ENCODE measurements around the gene PYY.
"Not testable (repeated sequence)": the region's sequence is repeated elsewhere in the genome, so short reads cannot be mapped to it uniquely, and the experiment has no call there.

PYY gene

DNA sequence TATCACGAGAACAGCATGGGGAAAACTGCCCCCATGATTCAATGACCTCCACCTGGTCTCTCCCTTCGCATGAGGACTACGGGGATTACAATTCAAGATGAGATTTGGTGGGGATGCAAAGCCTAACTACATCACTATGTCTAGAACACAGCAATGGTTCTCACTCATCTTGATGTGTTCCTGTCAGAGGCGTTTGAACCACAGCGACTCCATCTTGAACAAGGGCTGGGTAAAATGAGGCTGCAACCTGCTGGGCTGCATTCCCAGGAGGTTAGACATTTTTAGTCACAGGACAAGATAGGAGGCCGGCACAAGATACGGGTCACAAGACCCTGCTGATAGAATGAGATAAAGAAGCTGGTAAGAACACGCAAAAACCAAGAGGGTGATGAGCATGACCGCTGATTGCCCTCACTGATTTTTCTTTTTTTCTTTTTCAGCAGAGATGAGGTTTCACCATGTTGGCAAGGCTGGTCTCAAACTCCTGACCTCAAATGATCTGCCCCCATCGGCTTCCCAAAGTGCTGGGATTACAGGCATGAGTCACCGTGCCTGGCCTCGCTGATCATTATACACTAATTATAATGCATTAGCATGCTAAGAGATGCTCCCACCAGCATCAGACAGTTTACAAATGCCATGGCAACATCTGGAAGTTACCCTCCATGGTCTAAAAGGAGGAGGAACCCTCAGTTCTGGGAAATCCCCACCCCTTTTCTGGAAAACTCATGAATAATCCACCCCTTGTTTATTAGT lies 8.5 kb downstream of the PYY start:
- no peak for DNase-seq (ENCODE audit: low spot score)

DNA sequence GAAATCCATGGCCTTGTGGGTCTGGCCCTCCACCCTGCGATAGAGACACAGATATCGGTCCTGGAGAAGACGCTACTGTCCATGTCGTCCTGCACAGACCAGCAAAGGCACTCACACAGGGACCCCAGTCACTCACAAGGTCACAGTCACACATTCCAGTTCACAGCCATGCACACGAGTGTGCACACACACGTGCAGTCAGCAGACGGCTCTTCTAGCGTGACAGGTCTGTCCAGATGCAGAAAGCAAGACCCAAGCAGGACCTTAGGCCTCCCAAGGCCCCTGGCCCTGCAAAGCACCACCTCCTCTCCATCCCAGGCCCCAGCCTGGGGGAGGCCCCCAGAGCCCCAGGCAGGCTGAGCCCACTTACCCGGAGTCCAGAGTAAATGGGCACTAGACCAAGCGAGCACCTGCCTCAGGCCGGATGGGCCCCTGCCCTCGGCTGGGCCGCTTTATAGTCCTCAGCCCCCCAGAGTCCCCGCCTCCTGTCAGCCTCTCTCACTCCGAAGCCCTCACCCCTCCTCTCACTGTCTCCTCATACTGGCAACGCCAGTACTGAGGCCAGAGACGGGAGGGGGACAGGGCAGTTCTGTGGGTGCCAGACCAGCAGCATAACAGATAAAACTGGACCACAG lies 11.6 kb downstream of the PYY start, which contains the start of gene PPY:
Gene PPY, minus strand, starts transcription at position 426 of the 635 bp plus-strand sequence. CDS start 822 bp downstream, outside the sequence.
- DNase-seq (ENCODE audit: low spot score) = no peak

DNA sequence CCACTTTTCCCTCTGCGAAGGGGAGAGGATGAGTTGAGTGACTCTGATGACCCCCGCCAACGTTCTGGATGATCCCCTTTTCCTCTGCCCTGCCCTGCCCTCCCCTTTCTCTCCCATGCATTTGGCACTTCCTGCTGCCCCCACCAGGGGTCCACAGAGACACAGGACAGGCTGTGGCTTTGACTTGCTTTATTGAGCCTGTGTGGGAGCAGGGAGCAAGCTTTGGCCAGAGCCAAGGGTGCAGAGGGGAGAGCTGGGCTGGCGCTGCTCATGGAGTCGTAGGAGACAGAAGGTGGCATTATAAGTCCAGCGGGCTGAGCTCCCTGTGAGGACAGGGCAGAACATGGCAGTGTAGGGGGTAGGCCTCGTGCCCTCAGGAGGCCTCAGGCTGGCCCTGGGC lies 13.1 kb downstream of the PYY start:
- no peak for DNase-seq (ENCODE audit: low spot score)

DNA sequence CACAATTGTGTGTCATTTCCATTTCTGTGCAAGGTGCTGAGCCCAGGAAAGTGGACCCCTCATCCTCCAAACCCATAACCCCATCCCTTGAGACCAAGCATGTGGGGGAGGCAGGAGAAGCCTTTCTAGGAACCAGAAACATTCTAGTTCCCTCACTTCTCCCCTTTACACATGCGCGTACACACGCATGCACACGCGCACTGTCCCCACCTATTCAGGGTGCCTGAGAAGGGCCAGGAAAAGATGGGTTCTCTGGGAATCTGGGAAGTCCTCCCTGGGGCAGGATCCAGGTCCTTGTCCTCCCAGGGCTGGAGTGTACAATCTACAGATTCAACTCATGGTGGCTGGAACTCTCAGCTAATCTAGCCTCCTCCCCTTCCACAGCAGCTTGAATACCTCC lies 13.9 kb downstream of the PYY start:
- DNase-seq (ENCODE audit: low spot score) = no peak

DNA sequence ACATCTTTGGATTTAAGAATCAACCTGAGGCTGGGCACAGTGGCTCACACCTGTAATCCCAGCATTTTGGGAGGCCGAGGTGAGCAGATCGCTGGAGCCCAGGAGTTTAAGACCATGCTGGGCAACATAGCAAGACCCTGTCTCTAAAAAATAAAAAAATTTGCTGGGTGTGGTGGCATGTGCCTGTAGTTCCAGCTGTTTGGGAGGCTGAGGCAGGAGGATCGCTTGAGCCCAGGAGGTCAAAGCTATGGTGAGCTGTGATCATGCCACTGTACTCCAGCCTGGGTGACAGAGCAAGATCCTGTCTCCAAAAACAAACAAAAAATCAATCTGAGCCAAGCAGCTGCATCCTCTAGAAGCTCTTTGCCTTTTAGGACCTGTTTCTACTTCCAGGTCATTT lies 14.3 kb downstream of the PYY start:
- not testable (repeated sequence) for DNase-seq (ENCODE audit: low spot score)

DNA sequence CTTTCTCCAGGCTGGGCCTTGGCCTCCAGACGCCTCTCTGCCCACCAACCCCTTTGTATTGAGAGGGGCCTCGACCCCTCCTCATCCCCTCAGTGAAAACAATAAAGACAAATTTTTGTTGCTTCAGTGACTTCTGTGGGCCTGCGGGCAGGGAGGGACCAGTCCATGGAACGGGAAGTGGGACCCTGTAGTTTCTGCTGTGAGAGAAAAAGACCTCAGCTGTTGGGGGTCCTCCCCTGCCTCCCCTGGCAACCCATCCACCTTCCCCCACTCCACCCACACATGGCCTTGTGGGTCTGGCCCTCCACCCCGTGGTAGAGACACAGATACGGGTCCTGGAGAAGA lies 14.9 kb downstream of the PYY start:
- DNase-seq (ENCODE audit: low spot score) = no peak

DNA sequence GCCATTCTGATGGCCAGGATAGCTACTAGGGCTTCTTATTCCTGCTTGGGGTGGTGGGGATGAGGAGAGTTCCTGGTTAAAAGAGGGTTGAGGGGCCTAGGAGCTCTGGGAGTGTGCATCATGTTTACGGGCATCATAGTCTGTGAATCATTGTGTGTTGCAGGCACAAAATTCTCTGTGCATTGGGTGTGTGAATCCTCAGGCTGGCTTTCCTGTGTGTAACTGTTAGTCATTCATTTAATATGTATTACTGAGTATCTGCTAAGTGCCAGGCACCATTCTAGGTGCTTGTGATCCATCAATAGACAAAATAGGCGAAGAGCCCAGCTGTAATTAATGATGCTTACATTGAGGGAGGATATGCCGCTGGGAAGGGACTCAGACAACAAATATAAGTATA lies 17.3 kb downstream of the PYY start:
- DNase-seq (ENCODE audit: low spot score) = no peak

DNA sequence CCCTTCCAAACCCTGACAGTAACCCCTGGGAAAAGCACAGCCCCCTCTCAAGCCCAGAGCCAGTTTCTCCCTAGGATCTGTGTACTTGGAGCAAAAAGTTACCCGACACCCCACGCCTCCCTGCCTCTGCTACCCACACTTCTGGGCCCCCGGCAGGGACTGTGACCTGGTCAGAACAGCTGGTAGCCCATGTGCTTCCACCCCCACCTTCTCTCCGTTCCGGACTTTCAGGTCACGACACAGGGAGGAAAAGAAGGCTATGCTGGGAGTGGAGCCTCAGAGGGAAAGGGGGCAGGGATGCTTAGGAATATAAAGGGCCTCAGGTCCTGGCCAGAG lies 17.8 kb downstream of the PYY start:
- DNase-seq (ENCODE audit: low spot score) = no peak

DNA sequence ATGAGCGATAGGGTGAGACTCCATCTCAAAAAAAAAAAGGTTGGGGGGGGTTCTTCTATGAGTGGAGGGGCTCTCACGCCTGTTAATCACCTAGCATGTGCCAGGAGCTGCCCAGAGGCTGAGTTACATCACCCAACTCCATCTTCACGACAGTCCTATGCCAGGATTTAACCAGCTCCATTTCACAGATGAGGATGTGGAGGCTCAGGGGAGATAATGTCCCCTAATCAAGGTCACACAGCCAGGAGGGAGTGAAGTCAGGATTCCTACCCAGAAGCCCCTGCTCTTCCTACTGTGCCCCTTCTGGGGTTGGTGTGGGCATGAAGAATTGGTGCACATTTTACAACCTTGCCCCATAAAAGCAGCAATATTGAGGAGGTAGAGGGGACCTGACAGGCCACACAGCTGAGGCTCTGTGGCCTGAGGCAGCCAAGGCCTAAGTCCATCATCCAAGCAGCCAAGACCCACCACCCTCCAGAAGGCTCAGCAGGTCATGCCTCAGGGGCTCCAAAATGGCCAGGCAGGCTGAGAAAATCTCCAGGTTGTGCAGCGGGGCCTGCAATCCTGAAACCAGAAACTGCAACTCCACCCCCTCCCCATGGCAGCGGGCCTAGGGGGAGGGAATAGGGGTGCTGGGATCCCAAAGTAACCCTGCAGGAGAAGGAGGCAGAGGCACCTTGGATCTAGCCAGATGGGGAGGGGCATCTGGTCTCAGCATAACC lies 18.4 kb downstream of the PYY start:
- DNase-seq (ENCODE audit: low spot score) = no peak

DNA sequence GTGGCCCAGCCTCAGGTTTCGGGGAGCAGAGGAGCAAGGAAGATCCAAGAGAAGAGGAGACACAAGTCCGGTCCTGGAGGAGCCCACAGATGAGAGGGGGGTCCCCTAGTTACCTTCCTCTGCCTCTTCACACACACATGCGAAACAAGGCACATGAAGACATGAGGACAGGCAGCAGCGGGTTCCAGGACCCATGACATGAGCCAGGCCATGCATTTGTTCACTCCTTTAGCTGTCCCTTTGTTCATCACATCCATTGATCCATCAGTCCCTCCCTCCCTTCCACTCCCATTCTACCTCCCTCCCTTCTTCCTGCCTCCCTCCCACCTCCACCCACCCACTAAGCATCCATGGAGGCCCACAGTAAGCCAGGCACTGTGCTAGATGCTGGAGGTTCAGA lies 20.8 kb downstream of the PYY start:
- DNase-seq (ENCODE audit: low spot score) = no peak

DNA sequence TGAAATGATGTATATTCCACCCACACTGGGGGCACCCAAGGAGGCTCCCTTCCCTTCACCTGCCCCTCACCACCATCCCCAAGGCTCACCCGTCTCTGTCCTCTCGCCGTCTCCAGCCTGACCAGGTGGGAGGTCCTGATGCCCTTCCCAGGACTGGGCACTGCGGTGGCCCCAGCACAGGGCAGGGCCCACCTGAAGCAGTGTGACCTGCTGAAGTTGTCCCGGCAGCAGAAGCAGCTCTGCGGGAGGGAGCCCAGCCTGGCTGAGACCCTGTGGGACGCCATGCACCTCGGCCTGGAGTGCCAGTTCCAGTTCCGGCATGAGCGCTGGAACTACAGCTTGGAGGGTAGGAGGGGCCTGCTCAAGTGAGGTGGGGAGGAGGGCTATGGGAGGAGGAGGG lies 21.4 kb downstream of the PYY start:
- DNase-seq (ENCODE audit: low spot score) = no peak

DNA sequence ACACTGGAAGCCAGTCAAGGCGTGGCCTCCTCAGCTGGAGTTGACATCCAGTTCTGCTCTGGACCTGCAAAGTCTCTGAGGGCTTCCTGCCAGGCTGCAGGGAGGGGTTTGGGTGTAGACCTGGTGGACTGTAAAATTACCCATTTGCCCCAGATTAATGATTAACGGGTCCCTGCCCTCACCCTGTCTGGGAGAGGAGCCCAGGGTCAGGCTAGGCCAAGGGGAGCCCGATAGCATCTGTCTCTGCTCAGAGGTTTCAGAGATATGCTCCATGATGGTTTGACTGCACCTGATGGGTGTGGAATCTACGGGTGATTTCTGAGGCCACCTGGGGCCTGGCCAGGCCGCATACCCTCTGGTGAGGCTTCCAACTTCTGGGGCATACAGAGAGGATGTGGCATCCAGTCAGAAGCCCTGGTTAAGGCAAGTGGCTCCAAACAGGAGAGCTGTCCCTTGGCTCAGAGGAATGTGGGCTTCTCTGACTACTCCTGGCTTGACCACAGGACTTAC lies 22.6 kb downstream of the PYY start:
- no peak for DNase-seq (ENCODE audit: low spot score)

DNA sequence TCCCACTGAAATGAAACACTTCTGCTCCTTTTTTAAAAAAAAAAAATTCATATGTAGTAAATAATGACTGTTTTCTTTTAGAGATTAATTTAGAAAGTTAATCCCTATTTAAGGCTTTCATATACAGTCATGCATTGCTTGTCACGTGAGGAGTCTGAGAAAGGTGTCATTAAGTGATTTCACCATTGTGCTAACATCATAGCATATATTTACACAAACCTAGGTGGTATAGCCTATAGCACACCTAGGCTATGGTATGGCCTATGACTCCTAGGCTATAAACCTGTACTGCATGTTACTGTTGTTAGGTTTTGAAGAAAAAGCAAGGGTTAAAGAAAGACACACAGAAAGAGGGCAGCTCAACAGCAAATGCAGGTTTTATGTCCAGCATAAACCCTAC lies 25.1 kb downstream of the PYY start:
- DNase-seq (ENCODE audit: low spot score) = no peak

DNA sequence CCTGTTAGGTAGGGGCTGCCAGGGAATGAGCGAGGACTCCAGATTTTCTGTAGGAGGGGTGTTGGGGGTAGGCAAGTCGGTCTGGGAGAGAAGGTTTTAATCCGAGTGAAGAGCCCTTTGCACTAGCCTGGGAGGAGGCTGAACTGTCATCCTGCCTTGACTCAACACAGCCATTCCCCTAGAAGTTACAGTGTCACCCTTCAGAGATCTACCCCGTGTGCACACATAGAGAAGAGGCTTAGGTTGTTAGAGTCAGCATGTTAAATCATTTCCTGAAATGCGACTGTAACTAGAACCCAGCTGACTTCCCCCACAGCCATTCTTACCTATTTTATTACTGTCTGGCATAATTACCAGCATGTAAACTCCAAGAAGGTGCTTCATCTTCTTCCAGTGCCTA lies 25.8 kb downstream of the PYY start:
- DNase-seq (ENCODE audit: low spot score) = not testable (repeated sequence)

DNA sequence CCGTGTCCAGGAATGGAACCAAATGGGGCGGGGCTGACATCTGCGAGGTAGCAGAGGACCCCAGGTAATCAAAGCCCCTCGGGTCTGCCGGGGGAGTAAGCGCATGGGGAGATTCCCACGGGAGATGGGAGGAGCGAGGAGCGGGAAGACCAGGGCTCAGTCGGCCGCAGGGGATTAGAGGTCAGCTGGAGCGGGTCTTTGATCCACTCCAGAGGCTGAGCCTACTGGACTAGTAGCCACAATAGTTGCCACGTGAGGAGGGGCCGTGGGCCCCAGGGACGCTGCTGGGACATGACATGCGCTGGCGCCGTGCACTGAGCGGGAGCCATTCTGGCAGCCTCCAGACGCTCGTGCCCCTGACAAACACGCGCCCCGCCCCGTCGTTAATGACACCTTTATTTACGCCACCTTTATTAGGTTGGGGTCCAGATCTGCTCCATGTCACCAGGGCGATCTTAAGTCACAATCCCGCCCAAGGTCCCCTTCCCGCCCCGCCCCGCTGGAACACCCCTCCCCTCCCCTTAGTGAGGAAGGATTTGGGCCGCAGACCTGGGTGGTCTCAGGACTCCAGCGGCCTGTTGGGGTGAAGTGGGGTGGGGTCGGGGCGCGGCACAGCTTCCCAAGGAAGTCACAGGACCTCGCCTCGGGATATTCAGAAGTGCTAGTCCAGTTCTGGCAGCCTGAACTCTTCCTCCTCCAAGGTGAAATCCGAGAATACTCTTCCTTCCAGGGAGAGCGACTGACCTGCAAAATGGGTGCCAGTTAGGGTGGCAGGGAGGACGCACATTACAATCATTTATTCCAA lies 26.5 kb downstream of the PYY start:
- DNase-seq (ENCODE audit: low spot score) = no peak

DNA sequence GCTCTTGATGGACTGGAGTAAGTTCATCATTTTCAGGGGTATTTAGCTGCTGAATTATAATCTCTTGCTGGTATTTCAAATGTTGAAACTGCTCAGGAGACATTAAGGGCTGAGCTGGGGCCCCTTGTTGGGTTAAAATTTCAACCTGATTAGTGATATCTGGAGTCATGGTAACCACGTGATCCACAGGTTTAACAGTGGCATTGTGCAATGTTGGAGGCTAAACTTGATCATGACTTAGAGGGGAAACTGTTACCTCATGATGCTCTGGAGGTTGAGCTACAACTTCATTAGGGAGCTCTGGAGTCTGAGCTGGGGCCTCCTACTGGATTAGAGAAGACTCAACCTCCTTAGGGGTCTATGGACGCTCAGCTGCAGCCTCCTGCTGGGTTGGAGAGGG lies 29.2 kb downstream of the PYY start:
- no peak for DNase-seq (ENCODE audit: low spot score)

DNA sequence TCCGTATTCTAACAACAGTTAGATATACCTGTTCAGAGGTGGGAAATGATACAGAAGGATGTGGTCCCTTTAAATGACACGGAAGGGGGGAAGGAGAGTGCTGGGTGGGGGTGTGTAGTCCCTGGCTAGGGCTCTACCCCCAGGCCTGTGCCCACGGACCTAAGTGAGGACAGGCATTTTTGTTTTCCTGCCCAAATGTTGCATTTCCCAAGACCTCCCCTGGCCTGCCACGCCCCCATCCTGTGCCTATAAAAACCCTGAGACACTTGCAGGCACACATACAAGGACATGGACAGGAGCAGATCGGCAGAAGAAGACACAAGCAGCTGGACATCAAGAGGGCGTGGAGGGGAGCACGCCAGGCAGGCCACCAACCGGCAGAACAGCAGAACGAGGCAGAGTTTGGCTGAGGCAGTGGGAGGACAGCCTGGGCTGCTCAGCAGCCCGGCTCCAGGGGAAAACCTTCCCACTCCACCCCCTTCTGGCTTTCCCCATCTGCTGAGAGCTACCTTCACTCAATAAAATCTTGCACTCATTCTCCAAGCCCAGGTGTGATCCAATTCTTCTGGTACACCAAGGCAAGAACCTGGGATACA lies 33.1 kb downstream of the PYY start:
- no peak for DNase-seq (ENCODE audit: low spot score)

DNA sequence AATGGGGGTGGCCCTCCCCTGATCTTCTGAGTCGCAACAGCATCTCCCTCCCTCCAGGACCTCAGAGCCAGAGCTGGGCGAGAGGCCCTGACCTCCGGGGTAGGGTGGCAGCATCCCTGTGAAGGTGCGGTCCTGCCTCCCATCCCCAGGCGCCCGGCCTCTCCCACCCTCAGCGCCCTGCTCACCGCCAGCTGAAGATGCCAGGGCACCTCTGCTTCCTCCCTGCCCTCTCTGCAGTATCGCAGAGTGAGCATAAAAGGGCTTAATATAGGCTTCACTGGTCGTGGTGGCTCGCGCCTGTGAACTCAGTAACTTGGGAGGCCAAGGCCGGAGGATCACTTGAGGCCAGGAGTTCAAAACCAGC lies 35.7 kb downstream of the PYY start:
- DNase-seq (ENCODE audit: low spot score) = no peak

DNA sequence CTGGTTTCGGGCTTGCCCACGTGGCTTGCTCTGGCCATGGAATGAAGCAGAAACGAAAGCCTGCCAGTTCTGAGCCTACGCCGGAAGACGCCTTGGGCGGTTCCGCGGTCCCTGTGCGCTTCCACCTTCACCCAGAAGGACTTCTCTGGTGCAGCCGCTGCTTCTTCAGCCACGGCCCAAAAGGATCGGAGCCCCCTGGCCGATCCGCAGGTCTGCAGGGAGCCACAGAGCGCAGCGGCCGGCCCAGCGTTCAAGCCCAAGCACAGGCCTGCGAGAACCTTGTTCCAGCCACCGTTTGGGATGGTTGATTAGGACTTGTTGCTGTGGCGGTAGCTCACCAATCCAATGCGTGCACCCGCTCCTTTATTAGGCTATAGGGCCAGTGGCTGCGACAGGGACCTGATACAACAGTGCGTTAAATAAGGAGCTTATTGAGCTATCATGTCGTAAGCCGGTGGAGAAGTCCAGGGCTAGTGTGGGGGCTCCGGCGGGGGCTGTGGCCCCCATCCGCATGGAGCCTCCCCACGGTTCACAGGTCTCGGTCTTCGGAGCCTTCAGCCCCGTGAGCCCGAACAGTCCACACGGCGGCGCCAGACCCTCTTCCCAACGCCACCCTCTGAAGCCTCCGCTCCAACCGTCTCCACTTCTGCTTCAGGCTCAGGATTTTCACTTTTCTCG lies 36.3 kb downstream of the PYY start:
- no peak for DNase-seq (ENCODE audit: low spot score)

DNA sequence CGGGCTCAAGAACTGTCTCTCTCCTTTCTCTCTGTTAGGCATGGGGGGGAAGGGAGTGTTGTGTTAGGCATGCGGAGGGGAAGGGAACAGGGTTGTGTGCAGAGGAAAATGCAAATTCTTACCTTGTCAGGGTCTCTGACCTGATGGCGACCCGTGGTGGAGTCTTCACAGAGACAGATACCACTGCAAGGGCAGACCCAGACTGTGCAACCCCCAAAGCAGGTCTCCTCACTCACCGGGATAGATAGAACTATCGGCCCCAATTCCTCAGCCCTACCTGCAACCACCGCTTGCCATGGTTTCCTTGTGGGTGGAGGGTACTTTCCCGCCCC lies 36.8 kb downstream of the PYY start:
- DNase-seq (ENCODE audit: low spot score) = no peak

DNA sequence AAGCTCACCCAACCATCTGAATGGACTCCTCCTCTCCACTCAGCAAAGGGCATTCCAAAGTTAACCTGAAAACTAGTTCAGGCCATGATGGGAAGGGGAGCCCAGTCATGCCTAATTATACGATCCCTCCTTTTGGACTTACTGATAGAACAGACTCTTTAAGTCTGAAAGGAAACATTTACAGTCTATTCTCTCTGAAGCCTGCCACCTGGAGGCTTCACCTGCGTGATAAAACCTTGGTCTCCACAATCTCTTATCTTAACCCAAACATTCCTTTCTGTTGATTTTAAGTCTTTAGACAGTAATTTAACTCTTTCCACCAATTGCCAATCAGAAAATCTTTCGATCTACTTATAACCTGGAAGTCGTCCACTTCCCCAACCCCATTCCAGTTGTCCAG lies 37.4 kb downstream of the PYY start:
- DNase-seq (ENCODE audit: low spot score) = no peak

DNA sequence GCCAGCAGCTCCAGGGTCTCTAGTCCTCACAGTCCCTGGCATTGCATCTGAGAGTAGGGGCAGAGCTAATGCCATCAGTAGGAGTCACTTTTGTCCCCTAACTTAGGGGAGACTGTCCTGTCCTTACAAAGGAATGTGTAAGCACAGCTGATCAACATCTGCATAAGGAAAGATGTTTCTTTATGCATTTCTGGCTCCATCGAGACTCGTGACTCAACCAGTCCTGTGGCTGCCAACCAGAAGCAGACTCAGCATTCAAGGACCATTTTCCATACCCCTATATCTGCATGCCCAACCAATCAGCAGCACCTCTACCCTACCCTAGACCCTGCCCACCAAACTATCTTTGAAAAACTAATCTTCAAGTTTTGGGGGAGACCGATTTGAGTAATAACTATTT lies 38.2 kb downstream of the PYY start:
- DNase-seq (ENCODE audit: low spot score) = no peak
